ENCODE measurements around the gene DMXL1.
A peak's percentile ranks its signal among the peaks of the same experiment; 100 is the strongest.
"Not testable (repeated sequence)": the region's sequence is repeated elsewhere in the genome, so short reads cannot be mapped to it uniquely, and the experiment has no call there.

Gene DMXL1

DNA sequence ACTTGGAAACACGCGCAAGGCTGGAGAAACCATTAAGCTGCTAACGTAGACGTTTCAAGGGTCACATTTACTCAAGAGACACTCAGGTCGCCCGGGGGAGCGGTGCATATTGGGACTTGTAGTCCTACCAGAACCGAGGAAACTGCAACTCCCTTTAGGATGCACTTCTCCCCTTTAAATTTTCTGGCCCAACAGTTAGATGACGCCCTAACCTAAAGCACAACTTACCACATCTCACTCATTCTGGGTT lies 384 bp upstream of the DMXL1 start:
- no peaks in the 10 kb centered on the region for H3K36me3 ChIP-seq (ENCODE audit: insufficient read depth, insufficient read length, low read length)
- no peaks in the 10 kb centered on the region for H3K27me3 ChIP-seq (ENCODE audit: insufficient read depth, insufficient read length)
- no peak for TF ChIP-seq ZNF274 (IDR thresholded peaks at IDR 0.05; ENCODE audit: low read depth, low read length)
- TF ChIP-seq YY1 (IDR thresholded peaks at IDR 0.05; ENCODE audit: insufficient read depth, insufficient read length), result no peak
- TF ChIP-seq SUZ12 (IDR thresholded peaks at IDR 0.05; ENCODE audit: extremely low read depth, insufficient read depth, insufficient read length), result no peak
- H3K4me3 ChIP-seq (ENCODE audit: insufficient read length, low read depth), result peak overlapping the region; percentile 88
- peak; percentile 66 for DNase-seq (ENCODE audit: low read depth, low spot score)
- no peaks in the 10 kb centered on the region for H3K9me3 ChIP-seq (ENCODE audit: insufficient read depth, low read length)
- H3K4me1 ChIP-seq (ENCODE audit: insufficient read depth, insufficient read length), result no peaks in the 10 kb centered on the region
- H3K9ac ChIP-seq (ENCODE audit: insufficient read length, low read depth), result peak overlapping the region; percentile 77

- TF ChIP-seq SUZ12 (IDR thresholded peaks at IDR 0.05; ENCODE audit: extremely low read depth, insufficient read depth, insufficient read length), result no peak
- no peak for TF ChIP-seq ZNF274 (IDR thresholded peaks at IDR 0.05; ENCODE audit: low read depth, low read length)
- TF ChIP-seq YY1 (IDR thresholded peaks at IDR 0.05; ENCODE audit: insufficient read depth, insufficient read length), result no peak
- H3K4me1 ChIP-seq (ENCODE audit: insufficient read depth, insufficient read length), result no peaks in the 10 kb centered on the region
- H3K9ac ChIP-seq (ENCODE audit: insufficient read length, low read depth), result peak overlapping the region; percentile 91
- no peaks in the 10 kb centered on the region for H3K27me3 ChIP-seq (ENCODE audit: insufficient read depth, insufficient read length)
- H3K36me3 ChIP-seq (ENCODE audit: insufficient read depth, insufficient read length, low read length), result no peaks in the 10 kb centered on the region
- no peak for DNase-seq (ENCODE audit: low read depth, low spot score)
- no peaks in the 10 kb centered on the region for H3K9me3 ChIP-seq (ENCODE audit: insufficient read depth, low read length)
- H3K4me3 ChIP-seq (ENCODE audit: insufficient read length, low read depth), result peak overlapping the region; percentile 88
Measured at GRCh38 chr5:119071561-119071995, 691 bp downstream of the DMXL1 start.

- no peak for DNase-seq (ENCODE audit: low read depth, low spot score)
- H3K4me3 ChIP-seq (ENCODE audit: insufficient read length, low read depth), result peak overlapping the region; percentile 8
Measured at GRCh38 chr5:119072496-119072895, 1.6 kb downstream of the DMXL1 start.

GRCh38 chr5:119073746-119074337 lies 3.0 kb downstream of the DMXL1 start:
- H3K36me3 ChIP-seq (ENCODE audit: insufficient read depth, insufficient read length, low read length); H3K4me1 ChIP-seq (ENCODE audit: insufficient read depth, insufficient read length); H3K27me3 ChIP-seq (ENCODE audit: insufficient read depth, insufficient read length); H3K4me3 ChIP-seq (ENCODE audit: insufficient read length, low read depth); H3K9me3 ChIP-seq (ENCODE audit: insufficient read depth, low read length); H3K9ac ChIP-seq (ENCODE audit: insufficient read length, low read depth); DNase-seq (ENCODE audit: low read depth, low spot score): not testable (repeated sequence)

More at GRCh38 chr5:119072496-119072895, 1.6 kb downstream of the DMXL1 start:
- no peaks in the 10 kb centered on the region for H3K9me3 ChIP-seq (ENCODE audit: insufficient read depth, low read length)
- peak overlapping the region; percentile 42 for H3K9ac ChIP-seq (ENCODE audit: insufficient read length, low read depth)
- no peaks in the 10 kb centered on the region for H3K27me3 ChIP-seq (ENCODE audit: insufficient read depth, insufficient read length)
- TF ChIP-seq ZNF274 (IDR thresholded peaks at IDR 0.05; ENCODE audit: low read depth, low read length), result no peak
- no peak for TF ChIP-seq SUZ12 (IDR thresholded peaks at IDR 0.05; ENCODE audit: extremely low read depth, insufficient read depth, insufficient read length)
- TF ChIP-seq YY1 (IDR thresholded peaks at IDR 0.05; ENCODE audit: insufficient read depth, insufficient read length), result no peak
- H3K4me1 ChIP-seq (ENCODE audit: insufficient read depth, insufficient read length), result no peaks in the 10 kb centered on the region
- H3K36me3 ChIP-seq (ENCODE audit: insufficient read depth, insufficient read length, low read length), result no peaks in the 10 kb centered on the region

GRCh38 chr5:119074419-119074818 lies 3.5 kb downstream of the DMXL1 start:
- no peak for TF ChIP-seq SUZ12 (IDR thresholded peaks at IDR 0.05; ENCODE audit: extremely low read depth, insufficient read depth, insufficient read length)
- no peak for TF ChIP-seq ZNF274 (IDR thresholded peaks at IDR 0.05; ENCODE audit: low read depth, low read length)
- TF ChIP-seq YY1 (IDR thresholded peaks at IDR 0.05; ENCODE audit: insufficient read depth, insufficient read length), result no peak
- Histone ChIP-seq H3K36me3 (ENCODE audit: insufficient read depth, insufficient read length, low read length) (no peaks in the 10 kb centered on the region), H3K9me3 (ENCODE audit: insufficient read depth, low read length) (no peaks in the 10 kb centered on the region), H3K4me1 (ENCODE audit: insufficient read depth, insufficient read length) (peaks cover 2% of the 10 kb centered on the region), H3K27me3 (ENCODE audit: insufficient read depth, insufficient read length) (no peaks in the 10 kb centered on the region), H3K4me3 (ENCODE audit: insufficient read length, low read depth) (no peak overlapping the region), H3K9ac (ENCODE audit: insufficient read length, low read depth) (no peak overlapping the region)
- DNase-seq (ENCODE audit: low read depth, low spot score), result no peak

DNA sequence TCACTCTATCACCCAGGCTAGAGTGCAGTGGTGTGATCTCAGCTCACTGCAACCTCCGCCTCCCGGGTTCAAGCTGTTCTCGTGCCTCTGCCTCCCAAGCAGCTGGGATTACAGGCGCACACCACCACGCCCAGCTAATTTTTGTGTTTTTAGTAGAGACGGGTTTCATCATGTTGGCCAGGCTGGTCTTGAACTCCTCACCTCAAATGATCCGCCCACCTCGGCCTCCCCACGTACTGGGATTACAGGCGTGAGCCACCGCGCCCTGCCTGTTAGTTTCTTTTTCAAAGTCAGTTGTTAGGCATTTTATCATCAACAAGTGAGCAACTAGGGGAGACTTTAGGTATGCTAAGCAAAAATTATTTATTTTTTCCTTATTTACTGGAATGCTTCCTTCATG lies 4.4 kb downstream of the DMXL1 start:
- DNase-seq (ENCODE audit: low read depth, low spot score); H3K9ac ChIP-seq (ENCODE audit: insufficient read length, low read depth); H3K9me3 ChIP-seq (ENCODE audit: insufficient read depth, low read length); H3K36me3 ChIP-seq (ENCODE audit: insufficient read depth, insufficient read length, low read length); H3K4me3 ChIP-seq (ENCODE audit: insufficient read length, low read depth); H3K27me3 ChIP-seq (ENCODE audit: insufficient read depth, insufficient read length); H3K4me1 ChIP-seq (ENCODE audit: insufficient read depth, insufficient read length): not testable (repeated sequence)

GRCh38 chr5:119076080-119076479 lies 5.2 kb downstream of the DMXL1 start:
- no peak for TF ChIP-seq ZNF274 (IDR thresholded peaks at IDR 0.05; ENCODE audit: low read depth, low read length)
- TF ChIP-seq YY1 (IDR thresholded peaks at IDR 0.05; ENCODE audit: insufficient read depth, insufficient read length), result no peak
- TF ChIP-seq SUZ12 (IDR thresholded peaks at IDR 0.05; ENCODE audit: extremely low read depth, insufficient read depth, insufficient read length), result no peak
- Histone ChIP-seq H3K9me3 (ENCODE audit: insufficient read depth, low read length) (no peaks in the 10 kb centered on the region), H3K4me1 (ENCODE audit: insufficient read depth, insufficient read length) (peaks cover 2% of the 10 kb centered on the region), H3K9ac (ENCODE audit: insufficient read length, low read depth) (no peak overlapping the region), H3K27me3 (ENCODE audit: insufficient read depth, insufficient read length) (no peaks in the 10 kb centered on the region), H3K4me3 (ENCODE audit: insufficient read length, low read depth) (no peak overlapping the region), H3K36me3 (ENCODE audit: insufficient read depth, insufficient read length, low read length) (no peaks in the 10 kb centered on the region)
- no peak for DNase-seq (ENCODE audit: low read depth, low spot score)

DNA sequence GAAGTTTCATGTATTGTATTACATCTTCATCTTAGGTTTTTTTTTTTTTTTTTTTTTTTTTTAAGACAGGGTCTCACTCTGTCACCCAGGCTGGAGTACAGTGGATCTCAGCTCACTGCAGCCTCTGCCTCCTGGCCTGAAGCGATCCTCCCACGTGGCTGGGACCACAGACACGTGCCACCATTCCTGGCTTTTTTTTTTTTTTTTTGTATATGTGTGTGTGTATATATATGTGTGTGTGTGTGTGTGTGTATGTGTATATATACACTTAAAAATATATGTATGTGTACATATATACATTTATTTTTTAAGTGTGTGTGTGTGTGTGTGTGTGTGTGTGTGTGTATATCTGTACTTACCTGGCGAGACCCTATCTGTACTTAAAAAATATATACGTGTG lies 6.6 kb downstream of the DMXL1 start:
- DNase-seq (ENCODE audit: low read depth, low spot score), result no peak
- H3K4me1 ChIP-seq (ENCODE audit: insufficient read depth, insufficient read length), result peaks cover 2% of the 10 kb centered on the region
- H3K9me3 ChIP-seq (ENCODE audit: insufficient read depth, low read length), result no peaks in the 10 kb centered on the region
- TF ChIP-seq YY1 (IDR thresholded peaks at IDR 0.05; ENCODE audit: insufficient read depth, insufficient read length) (no peak), SUZ12 (IDR thresholded peaks at IDR 0.05; ENCODE audit: extremely low read depth, insufficient read depth, insufficient read length) (no peak)
- no peaks in the 10 kb centered on the region for H3K36me3 ChIP-seq (ENCODE audit: insufficient read depth, insufficient read length, low read length)
- no peak overlapping the region for H3K9ac ChIP-seq (ENCODE audit: insufficient read length, low read depth)
- no peak overlapping the region for H3K4me3 ChIP-seq (ENCODE audit: insufficient read length, low read depth)
- no peaks in the 10 kb centered on the region for H3K27me3 ChIP-seq (ENCODE audit: insufficient read depth, insufficient read length)

Data from NT2/D1 (cell line).